Measurements from ENCODE around the gene EFNB1. TPM values are rescaled to one million over a fixed set of nuclear protein-coding genes. Genes with fewer than 3 reads are reported as not detected.
"Not testable (repeated sequence)": the region's sequence is repeated elsewhere in the genome, so short reads cannot be mapped to it uniquely, and the experiment has no call there.

The EFNB1 gene
- total RNA-seq, 6 experiments from 2014 or later, result 6.1 to 17.4 (median 10.4) TPM

DNA sequence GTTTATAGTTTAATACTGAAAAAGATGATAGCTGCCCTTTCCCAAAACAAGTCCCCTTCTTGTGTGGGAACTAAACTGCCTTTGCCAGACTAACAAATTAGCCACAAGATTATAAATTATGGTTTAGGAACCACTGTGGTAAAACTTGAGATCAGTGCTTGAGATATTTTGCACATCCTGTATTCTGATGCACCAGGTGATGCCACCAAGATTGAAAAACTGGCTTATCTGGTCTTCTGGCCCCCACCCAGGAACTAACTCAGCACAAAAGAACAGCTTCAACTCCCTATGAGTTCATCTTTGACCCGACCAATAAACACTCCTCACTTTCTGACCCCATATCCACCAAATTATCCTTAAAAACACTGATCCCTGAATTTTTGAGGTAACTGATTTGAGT is 36.7 kb upstream of the EFNB1 start:
- ATAC-seq, result no peak

DNA sequence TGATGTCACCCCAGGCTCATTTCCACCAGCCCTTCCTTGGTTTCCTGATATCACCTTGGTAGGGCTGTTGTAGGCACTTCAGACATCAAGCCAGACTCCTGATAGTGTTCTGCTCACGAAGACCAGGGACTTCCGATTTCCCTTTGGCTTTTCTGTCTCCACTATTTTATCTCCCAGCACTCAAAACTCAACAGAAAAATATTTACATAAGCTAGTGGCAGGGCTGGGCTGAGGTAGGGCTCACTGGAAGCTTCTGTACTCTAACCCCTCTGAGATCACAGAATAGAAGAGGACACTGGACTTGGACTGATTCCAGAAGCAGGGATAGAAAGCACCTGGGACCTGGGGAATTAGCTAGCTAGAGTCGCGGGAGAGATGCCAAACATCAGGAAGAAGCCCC is 34.4 kb upstream of the EFNB1 start:
- Histone ChIP-seq H3K27ac (peak overlapping the region in 2 of 3 donors; percentile 29 to 37), H3K4me1 (peaks cover 0 to 4% (median 0%) of the 10 kb centered on the region in 4 donors), H3K4me3 (no peak overlapping the region), H3K9me3 (no peaks in the 10 kb centered on the region), H3K36me3 (no peaks in the 10 kb centered on the region), H3K27me3 (no peaks in the 10 kb centered on the region)
- no peak for TF ChIP-seq POLR2A (IDR thresholded peaks at IDR 0.05)
- TF ChIP-seq, protein P1, sequence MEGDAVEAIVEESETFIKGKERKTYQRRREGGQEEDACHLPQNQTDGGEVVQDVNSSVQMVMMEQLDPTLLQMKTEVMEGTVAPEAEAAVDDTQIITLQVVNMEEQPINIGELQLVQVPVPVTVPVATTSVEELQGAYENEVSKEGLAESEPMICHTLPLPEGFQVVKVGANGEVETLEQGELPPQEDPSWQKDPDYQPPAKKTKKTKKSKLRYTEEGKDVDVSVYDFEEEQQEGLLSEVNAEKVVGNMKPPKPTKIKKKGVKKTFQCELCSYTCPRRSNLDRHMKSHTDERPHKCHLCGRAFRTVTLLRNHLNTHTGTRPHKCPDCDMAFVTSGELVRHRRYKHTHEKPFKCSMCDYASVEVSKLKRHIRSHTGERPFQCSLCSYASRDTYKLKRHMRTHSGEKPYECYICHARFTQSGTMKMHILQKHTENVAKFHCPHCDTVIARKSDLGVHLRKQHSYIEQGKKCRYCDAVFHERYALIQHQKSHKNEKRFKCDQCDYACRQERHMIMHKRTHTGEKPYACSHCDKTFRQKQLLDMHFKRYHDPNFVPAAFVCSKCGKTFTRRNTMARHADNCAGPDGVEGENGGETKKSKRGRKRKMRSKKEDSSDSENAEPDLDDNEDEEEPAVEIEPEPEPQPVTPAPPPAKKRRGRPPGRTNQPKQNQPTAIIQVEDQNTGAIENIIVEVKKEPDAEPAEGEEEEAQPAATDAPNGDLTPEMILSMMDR (IDR thresholded peaks at IDR 0.05), result no peak
- ATAC-seq (peak; percentile 84 to 96 (median 92)), DNase-seq (peak in 1 of 3 donors; percentile 44)
- WGBS (ENCODE audit: insufficient coverage, low coverage, low lambda C conversion rate, missing lambda C conversion rate), result 40% methylated on average over 4 of the region's 4 CpGs
- intact Hi-C loops (cut with DNase I), result no loop called here

More for the DNA sequence above, 36.7 kb upstream of the EFNB1 start:
- no peaks in the 10 kb centered on the region for H3K9me3 ChIP-seq
- no peak for DNase-seq
- no peak overlapping the region for H3K4me3 ChIP-seq
- TF ChIP-seq POLR2A (IDR thresholded peaks at IDR 0.05), result no peak
- TF ChIP-seq, protein P1 (IDR thresholded peaks at IDR 0.05), result no peak
- no peaks in the 10 kb centered on the region for H3K36me3 ChIP-seq
- peaks cover 0 to 4% (median 0%) of the 10 kb centered on the region in 4 donors for H3K4me1 ChIP-seq
- H3K27me3 ChIP-seq, result no peaks in the 10 kb centered on the region
- 38% methylated on average over 1 of the region's 1 CpG for WGBS (ENCODE audit: insufficient coverage, low coverage, low lambda C conversion rate, missing lambda C conversion rate)
- no peak overlapping the region for H3K27ac ChIP-seq
- intact Hi-C loops (cut with DNase I), result no loop called here

DNA sequence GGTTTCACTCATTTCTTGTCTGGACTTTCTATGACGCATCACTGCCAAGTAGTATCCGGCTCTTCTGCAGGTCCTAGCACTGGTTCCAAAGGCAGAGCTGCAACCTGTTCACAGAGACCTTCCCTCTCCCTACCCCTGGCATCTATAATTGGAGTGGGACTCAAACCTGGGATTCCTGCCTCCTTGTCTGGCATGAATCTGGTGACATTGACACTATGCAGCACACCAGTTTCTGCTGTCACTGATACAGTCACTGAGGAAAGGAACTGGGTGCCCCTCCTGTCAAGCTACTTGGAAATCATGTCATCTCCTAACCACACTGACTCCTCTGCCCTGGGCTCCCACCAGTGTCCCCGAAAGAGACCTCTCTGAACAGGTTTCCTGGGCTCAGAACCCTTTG is 33.1 kb upstream of the EFNB1 start:
- Histone ChIP-seq H3K27ac (no peak overlapping the region), H3K27me3 (no peaks in the 10 kb centered on the region), H3K4me1 (peaks cover 0 to 4% (median 0%) of the 10 kb centered on the region in 4 donors), H3K36me3 (no peaks in the 10 kb centered on the region), H3K4me3 (no peak overlapping the region), H3K9me3 (no peaks in the 10 kb centered on the region)
- DNase-seq, result no peak
- 73% methylated on average over 3 of the region's 3 CpGs for WGBS (ENCODE audit: insufficient coverage, low coverage, low lambda C conversion rate, missing lambda C conversion rate)
- ATAC-seq, result no peak
- intact Hi-C loops (cut with DNase I), result no loop called here
- TF ChIP-seq POLR2A (IDR thresholded peaks at IDR 0.05), result no peak
- TF ChIP-seq, protein P1 (IDR thresholded peaks at IDR 0.05), result no peak

DNA sequence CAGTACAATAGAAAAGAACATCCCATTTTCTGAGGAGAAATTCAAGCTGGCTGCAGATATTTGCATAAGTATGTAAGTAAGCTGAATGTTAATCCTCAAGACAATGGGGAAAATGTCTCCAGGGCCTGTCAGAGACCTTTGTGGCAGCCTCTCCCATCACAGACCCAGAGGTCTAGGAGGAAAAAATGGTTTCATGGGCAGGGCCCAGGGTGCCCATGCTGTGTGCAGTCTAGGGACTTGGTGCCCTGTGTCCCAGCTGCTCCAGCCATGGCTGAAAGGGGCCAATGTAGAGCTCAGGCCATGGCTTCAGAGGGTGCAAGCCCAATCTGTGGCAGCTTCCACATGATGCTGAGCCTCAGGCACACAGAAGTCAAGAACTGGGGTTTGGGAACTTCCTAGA is 30.4 kb upstream of the EFNB1 start:
- intact Hi-C loops (cut with DNase I); H3K36me3 ChIP-seq; H3K9me3 ChIP-seq; H3K4me1 ChIP-seq; H3K27me3 ChIP-seq; H3K4me3 ChIP-seq; ATAC-seq; DNase-seq; H3K27ac ChIP-seq: not testable (repeated sequence)

DNA sequence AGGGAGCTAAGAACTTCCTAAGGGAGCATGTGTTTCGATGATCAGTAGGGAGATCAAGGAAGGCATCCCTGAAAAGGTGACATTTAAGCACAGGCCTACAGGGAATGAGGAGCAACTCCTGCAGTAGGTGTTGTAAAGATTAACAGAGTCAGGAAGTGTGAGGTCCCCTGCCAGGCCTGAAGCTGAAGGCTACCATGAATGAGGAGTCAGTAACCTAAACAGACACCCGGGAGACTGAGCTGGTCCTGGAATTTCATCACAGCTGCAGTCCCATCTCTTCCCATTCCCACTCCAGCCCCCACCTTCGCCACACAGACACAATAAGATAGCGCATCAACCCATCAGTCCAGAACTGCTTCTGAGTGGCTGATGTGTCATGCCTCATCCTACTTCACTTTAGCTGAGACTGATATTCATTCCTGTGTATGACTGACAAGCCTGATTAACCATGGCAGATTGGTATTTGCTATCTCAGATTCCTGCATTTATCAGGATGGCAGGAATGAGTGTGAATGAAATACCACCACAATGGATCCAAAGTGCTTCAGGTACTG is 27.0 kb upstream of the EFNB1 start:
- DNase-seq (no peak), ATAC-seq (no peak)
- Histone ChIP-seq H3K27ac (no peak overlapping the region), H3K36me3 (no peaks in the 10 kb centered on the region), H3K4me1 (no peaks in the 10 kb centered on the region), H3K9me3 (no peaks in the 10 kb centered on the region), H3K27me3 (no peaks in the 10 kb centered on the region), H3K4me3 (no peak overlapping the region)
- intact Hi-C loops (cut with DNase I), result no loop called here
- WGBS (ENCODE audit: insufficient coverage, low coverage, low lambda C conversion rate, missing lambda C conversion rate), result 58% methylated on average over 1 of the region's 4 CpGs
- TF ChIP-seq, protein P1 (IDR thresholded peaks at IDR 0.05), result no peak
- no peak for TF ChIP-seq POLR2A (IDR thresholded peaks at IDR 0.05)
